GM12878 (cell line): Measurements from ENCODE around the gene NCAM2.

ENCODE experiments used
- GABPA ChIP-seq: IDR thresholded peaks from 2 replicates; pipeline ENCODE4 v1.6.1; 2014; ENCODE audit warnings: antibody characterized with exemption, low read depth, mild to moderate bottlenecking, inconsistent platforms
- POLR2A ChIP-seq: IDR thresholded peaks from 2 replicates; pipeline ENCODE4 v1.6.1; 2011; ENCODE audit warnings: low read depth, mild to moderate bottlenecking, low read length
- RAD21 ChIP-seq: IDR thresholded peaks from 2 replicates; pipeline ENCODE4 v1.6.1; 2011; ENCODE audit warnings: mild to moderate bottlenecking, low read depth, low read length, moderate library complexity; ENCODE audit not compliant: insufficient read depth
- SMC3 ChIP-seq: IDR thresholded peaks from 2 replicates; pipeline ENCODE4 v1.6.1; 2011; ENCODE audit warnings: low read length, improper control_type of control experiment, borderline replicate concordance
- TF ChIP-seq, protein P1 (sequence below): IDR thresholded peaks from 2 replicates; pipeline ENCODE4 v1.6.1; 2012; ENCODE audit warnings: low read depth, low read length, improper control_type of control experiment

DNA sequence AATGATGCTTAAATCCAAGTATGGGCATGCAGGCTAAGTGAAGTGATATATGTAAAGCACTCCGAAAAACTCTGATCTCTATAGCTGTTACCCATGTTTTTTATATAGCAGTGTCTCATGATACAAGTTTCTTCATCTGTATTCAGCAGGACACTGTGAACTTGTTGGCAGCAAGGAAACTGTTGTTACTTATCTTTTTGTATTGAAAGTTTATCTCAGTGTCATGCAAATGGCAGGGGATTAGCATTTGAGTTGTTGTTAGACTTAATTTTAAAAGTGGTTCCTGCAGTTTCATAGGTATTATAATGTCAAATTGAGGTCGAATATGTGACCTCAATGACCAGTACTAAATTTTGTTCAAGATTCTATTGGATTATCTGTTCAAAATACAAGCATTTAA lies 47.9 kb downstream of the NCAM2 start:
- TF ChIP-seq, protein P1, sequence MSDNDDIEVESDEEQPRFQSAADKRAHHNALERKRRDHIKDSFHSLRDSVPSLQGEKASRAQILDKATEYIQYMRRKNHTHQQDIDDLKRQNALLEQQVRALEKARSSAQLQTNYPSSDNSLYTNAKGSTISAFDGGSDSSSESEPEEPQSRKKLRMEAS: no peak
- TF ChIP-seq GABPA (no peak), RAD21 (no peak), POLR2A (no peak), SMC3 (no peak)
